H1 (cell line): Measurements from ENCODE around the gene APELA. TPM values are rescaled to one million over a fixed set of nuclear protein-coding genes. Genes with fewer than 3 reads are reported as not detected.
A peak's percentile ranks its signal among the peaks of the same experiment; 100 is the strongest.

ENCODE experiments used
- CTCF ChIA-PET: fragments of 300-600 bp; sonication (Branson Sonifier 250); formaldehyde crosslinking; loops from one replicate; lab custom pipeline; 2021; ENCODE audit not compliant: partially characterized antibody; lab: Charles Lee
- POLR2A ChIA-PET: fragments of 300-600 bp; sonication (Branson Sonifier 250); formaldehyde crosslinking; loops from one replicate; lab custom pipeline; 2021; ENCODE audit warnings: inconsistent platforms; ENCODE audit not compliant: partially characterized antibody; lab: Charles Lee
- DNase-seq, 2 experiments: peaks; one replicate each; pipeline versions ENCODE4 v3.0.0 to v3.0.0-alpha.2; 2010 to 2022; ENCODE audit warnings: low spot score in 2 of 2, low read depth in 1 of 2, mixed read lengths in 1 of 2
- FAIRE-seq: peaks from 2 replicates; lab custom pipeline; 2011; peaks lifted over from hg19 to GRCh38; lab: Jason Lieb, UNC
- H2AFZ ChIP-seq: 2 replicates; pipeline ENCODE4 v1.8.1; 2012; ENCODE audit warnings: low read length, inconsistent platforms
- H2AK5ac ChIP-seq: 2 replicates; pipeline ENCODE4 v1.6.1; 2013; ENCODE audit warnings: low read depth, low read length
- H2BK120ac ChIP-seq: replicated peaks from 2 replicates; pipeline ENCODE3; 2013; ENCODE audit warnings: low read depth, low read length, inconsistent platforms
- H2BK12ac ChIP-seq: 2 replicates; pipeline ENCODE4 v1.6.1; 2013; ENCODE audit warnings: low read depth, low read length
- H2BK15ac ChIP-seq: 2 replicates; pipeline ENCODE4 v1.6.1; 2013; ENCODE audit warnings: low read length
- H2BK20ac ChIP-seq: 2 replicates; pipeline ENCODE4 v1.6.1; 2013; ENCODE audit warnings: low read length
- H2BK5ac ChIP-seq: 2 replicates; pipeline ENCODE4 v1.6.1; 2013; ENCODE audit warnings: low read depth, low read length
- H3K14ac ChIP-seq: 2 replicates; pipeline ENCODE4 v1.6.1; 2013; ENCODE audit warnings: inconsistent platforms; ENCODE audit not compliant: insufficient read length
- H3K18ac ChIP-seq: 2 replicates; pipeline ENCODE4 v1.6.1; 2013; ENCODE audit warnings: low read length; ENCODE audit errors: extremely low read depth
- H3K23ac ChIP-seq: 2 replicates; pipeline ENCODE4 v1.6.1; 2013; ENCODE audit warnings: inconsistent platforms; ENCODE audit not compliant: insufficient read length
- H3K23me2 ChIP-seq: 2 replicates; pipeline ENCODE4 v1.6.1; 2013; ENCODE audit warnings: low read depth, low read length
- H3K27ac ChIP-seq: 2 replicates; pipeline ENCODE4 v1.6.1; 2011; ENCODE audit warnings: low read depth, low read length, inconsistent platforms
- H3K27me3 ChIP-seq, 4 experiments: replicated peaks in 1 of 4; 1 replicate in 1 of 4; 2 replicates in 3 of 4; pipeline versions ENCODE4 v1.6.1 to v1.8.1; 2011 to 2013; ENCODE audit warnings: low read length in 3 of 4, mild to moderate bottlenecking in 3 of 4, inconsistent platforms in 2 of 4, mixed read lengths in 2 of 4, moderate library complexity in 1 of 4; ENCODE audit not compliant: control insufficient read depth in 3 of 4, insufficient read depth in 3 of 4; ENCODE audit errors: extremely low read depth in 1 of 4
- H3K36me3 ChIP-seq, 4 experiments: 2 replicates each; pipeline versions ENCODE4 v1.6.1 to v1.8.1; 2011 to 2013; ENCODE audit warnings: mild to moderate bottlenecking in 4 of 4, low read length in 3 of 4, moderate library complexity in 2 of 4, control low read depth in 1 of 4, inconsistent platforms in 1 of 4; ENCODE audit not compliant: insufficient read depth in 4 of 4, control insufficient read depth in 2 of 4
- H3K4ac ChIP-seq: replicated peaks from 2 replicates; pipeline ENCODE3; 2013; ENCODE audit warnings: low read length, low read depth, mixed read lengths, inconsistent platforms; ENCODE audit not compliant: insufficient read length
- H3K4me1 ChIP-seq, 4 experiments: replicated peaks in 1 of 4; 1 replicate in 1 of 4; 2 replicates in 3 of 4; pipeline versions ENCODE4 v1.6.1 to v1.8.1; 2011 to 2013; ENCODE audit warnings: low read length in 3 of 4, inconsistent platforms in 2 of 4, mixed read lengths in 1 of 4; ENCODE audit not compliant: insufficient read depth in 4 of 4, control insufficient read depth in 3 of 4
- H3K4me2 ChIP-seq, 2 experiments: 2 replicates each; pipeline versions ENCODE4 v1.6.1 to v1.8.1; 2011 to 2013; ENCODE audit warnings: low read depth in 2 of 2, low read length in 2 of 2, control low read depth in 1 of 2, inconsistent platforms in 1 of 2, mild to moderate bottlenecking in 1 of 2; ENCODE audit not compliant: insufficient read depth in 1 of 2
- H3K4me3 ChIP-seq, 4 experiments: fragments of 200-600, 300-600 bp in 1 of 4; sonication (generic), shearing (Covaris generic), sonication (Bioruptor Twin) in 1 of 4; 2 replicates each; pipeline versions ENCODE4 v1.5.1 to v1.8.1; 2011 to 2016; ENCODE audit warnings: low read length in 4 of 4, low read depth in 3 of 4, control low read depth in 2 of 4, inconsistent platforms in 2 of 4, mild to moderate bottlenecking in 2 of 4, mixed read lengths in 1 of 4, moderate library complexity in 1 of 4; ENCODE audit not compliant: insufficient read depth in 2 of 4; ENCODE audit errors: extremely low read depth in 1 of 4
- H3K56ac ChIP-seq: replicated peaks from 2 replicates; pipeline ENCODE3; 2013; ENCODE audit warnings: low read depth, mild to moderate bottlenecking, mixed read lengths, low read length, inconsistent platforms; ENCODE audit not compliant: insufficient read length
- H3K79me1 ChIP-seq: 2 replicates; pipeline ENCODE4 v1.6.1; 2013; ENCODE audit warnings: low read depth, low read length, control low read depth
- H3K79me2 ChIP-seq, 2 experiments: 2 replicates each; pipeline versions ENCODE4 v1.6.1 to v1.8.1; 2012 to 2013; ENCODE audit warnings: low read length in 2 of 2, mild to moderate bottlenecking in 2 of 2, inconsistent platforms in 1 of 2; ENCODE audit not compliant: insufficient read depth in 2 of 2, control insufficient read depth in 1 of 2
- H3K9ac ChIP-seq, 4 experiments: replicated peaks in 1 of 4; 1 replicate in 1 of 4; 2 replicates in 3 of 4; pipeline versions ENCODE4 v1.6.1 to v1.8.1; 2011 to 2013; ENCODE audit warnings: low read depth in 3 of 4, low read length in 3 of 4, control low read depth in 2 of 4, mild to moderate bottlenecking in 2 of 4, moderate library complexity in 2 of 4, inconsistent platforms in 1 of 4; ENCODE audit errors: extremely low read depth in 1 of 4
- H3K9me3 ChIP-seq, 2 experiments: 2 replicates each; pipeline versions ENCODE4 v1.6.1 to v1.8.1; 2012 to 2013; ENCODE audit warnings: mild to moderate bottlenecking in 2 of 2, moderate library complexity in 2 of 2, control low read depth in 1 of 2, inconsistent platforms in 1 of 2, low read depth in 1 of 2, low read length in 1 of 2, mixed read lengths in 1 of 2; ENCODE audit not compliant: insufficient read depth in 2 of 2
- H4K20me1 ChIP-seq, 2 experiments: replicated peaks in 1 of 2; 2 replicates each; pipeline versions ENCODE3 to v1.8.1; 2011 to 2013; ENCODE audit warnings: inconsistent platforms in 2 of 2, low read length in 2 of 2, mild to moderate bottlenecking in 1 of 2; ENCODE audit not compliant: insufficient read depth in 2 of 2, control insufficient read depth in 1 of 2
- H4K5ac ChIP-seq: 2 replicates; pipeline ENCODE4 v1.6.1; 2013; ENCODE audit warnings: low read length, low read depth, mixed read lengths, inconsistent platforms; ENCODE audit not compliant: insufficient read length
- H4K8ac ChIP-seq: 2 replicates; pipeline ENCODE4 v1.8.0; 2013; ENCODE audit warnings: mild to moderate bottlenecking, moderate library complexity, low read length, inconsistent platforms; ENCODE audit not compliant: insufficient read depth; ENCODE audit errors: extremely low read depth
- H4K91ac ChIP-seq: replicated peaks from 2 replicates; pipeline ENCODE3; 2013; ENCODE audit warnings: low read length, mixed read lengths, inconsistent platforms; ENCODE audit not compliant: insufficient read length
- RFX5 ChIP-seq: IDR thresholded peaks from 2 replicates; pipeline ENCODE4 v1.6.1; 2011; ENCODE audit warnings: low read depth, low read length, improper control_type of control experiment, borderline replicate concordance
- TAF7 ChIP-seq: optimal IDR thresholded peaks from 2 replicates; pipeline ENCODE3; 2011; ENCODE audit warnings: low read depth, mild to moderate bottlenecking, inconsistent platforms, low read length, moderate library complexity, borderline replicate concordance
- WGBS, 2 experiments: shearing (Covaris generic) in 1 of 2; methylation state at CpG; one replicate each; pipeline versions ENCODE4 v1.1.6 to v1.1.7; 2013 to 2015; ENCODE audit warnings: low lambda C conversion rate in 2 of 2, mixed read lengths in 2 of 2, inconsistent platforms in 1 of 2, low coverage in 1 of 2, missing lambda C conversion rate in 1 of 2; ENCODE audit not compliant: insufficient replicate concordance in 2 of 2, insufficient coverage in 1 of 2, insufficient read length in 1 of 2; ENCODE audit errors: extremely low coverage in 1 of 2, missing lambda C conversion rate in 1 of 2; 5-methylcytosine and 5-hydroxymethylcytosine counted together
- polyA plus RNA-seq, 7 experiments: library from polyadenylated mRNA; depleted of rRNA in 3 of 7; stranded (reverse) in 5 of 7; unstranded in 2 of 7; fragments of >200 nt in 5 of 7; fragments of 200-250 nt in 2 of 7; gene quantifications; 1 replicate in 5 of 7; 2 replicates in 1 of 7; 4 replicates in 1 of 7; pipeline versions ENCODE4 v1.2.1 to v1.2.3, GENCODE V29; 2011 to 2013; ENCODE audit warnings: missing spikeins in 2 of 7, mixed read lengths in 2 of 7
- total RNA-seq: library from RNA; stranded (reverse); fragmentation: NEBNext Ultra II Directional; extraction: Animal tissue kit (Norgen Biotek cat#: 25700); gene quantifications from 2 replicates; pipeline ENCODE4 v1.2.1, GENCODE V29; 2021

Gene APELA
- total and polyA plus RNA-seq, 2 of the 8 experiments (the other 6 are each of a cell fraction or from before 2014, with no cell fraction given) = 60.2 to 81.8 TPM

DNA sequence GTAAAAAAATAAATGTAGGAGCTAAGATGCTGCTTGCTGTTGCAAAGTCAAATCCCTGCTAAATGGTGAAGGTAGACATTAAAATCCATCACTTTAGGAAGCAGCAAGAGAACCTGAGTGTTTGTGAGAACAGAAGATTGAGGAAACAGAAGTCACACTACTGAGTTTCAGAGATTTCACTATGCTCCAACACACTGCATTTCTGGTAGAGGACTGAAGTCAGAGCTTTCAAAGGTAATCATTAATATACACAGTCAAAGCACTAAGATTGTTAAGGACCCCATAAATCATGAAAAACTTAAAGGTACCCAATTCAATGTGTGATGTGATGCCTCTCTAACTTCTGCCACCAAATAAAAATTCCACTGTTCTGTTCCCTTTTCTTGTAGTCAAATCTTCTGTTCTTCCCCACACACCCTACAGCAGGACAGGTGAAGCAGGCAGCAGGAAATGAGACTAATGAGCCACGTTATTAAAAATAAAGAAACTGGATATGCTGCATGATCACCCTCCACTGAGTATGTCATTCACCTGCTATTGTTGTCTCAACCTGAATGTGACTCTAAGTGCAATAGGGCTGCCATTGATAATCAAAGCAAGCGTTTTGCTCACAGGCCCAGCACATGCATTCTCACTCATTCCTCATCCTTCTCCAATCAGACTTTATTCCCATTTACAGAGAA, 28.9 kb upstream of the APELA start:
- whole genome bisulfite sequencing, 2 experiments = 71% methylated on average over 2 of the region's 2 CpGs; no CpG with 5 or more reads in 1 of the 2 experiments
- H3K27ac ChIP-seq = no peak overlapping the region
- no peak for FAIRE-seq
- no peak overlapping the region for H4K91ac ChIP-seq
- H3K18ac ChIP-seq = no peak overlapping the region
- no peaks in the 10 kb centered on the region for H4K20me1 ChIP-seq
- H3K4me3 ChIP-seq = no peak overlapping the region
- no peak overlapping the region for H3K4me2 ChIP-seq
- H3K23me2 ChIP-seq = no peaks in the 10 kb centered on the region; the same call in 1 of the 2 replicates
- ChIA-PET POLR2A (interaction anchor here (1.8 kb wide), 1 partner anchor 19 kb away, joined by 3 read pairs; no protein-coding TSS in a partner anchor), CTCF (interaction anchor here (0.7 to 1.0 kb wide), 3 partner anchors 21 to 87 kb away, joined by 3 to 4 read pairs (median 3); no protein-coding TSS in a partner anchor)
- no peak overlapping the region for H2BK120ac ChIP-seq
- H3K27me3 ChIP-seq = no peaks in the 10 kb centered on the region
- no peak overlapping the region for H4K8ac ChIP-seq
- no peak overlapping the region for H3K4ac ChIP-seq
- H4K5ac ChIP-seq = no peak overlapping the region
- H3K79me2 ChIP-seq = no peaks in the 10 kb centered on the region
- no peak overlapping the region for H2BK15ac ChIP-seq
- no peak overlapping the region for H3K9ac ChIP-seq
- no peak overlapping the region for H2AFZ ChIP-seq
- H2AK5ac ChIP-seq = no peak overlapping the region
- no peak overlapping the region for H2BK12ac ChIP-seq
- no peaks in the 10 kb centered on the region for H3K36me3 ChIP-seq
- DNase-seq = no peak
- H3K4me1 ChIP-seq = peaks cover 0 to 2% (median 0%) of the 10 kb centered on the region in 4 experiments; a peak in 2 of 7 replicates
- H2BK20ac ChIP-seq = no peak overlapping the region
- no peak overlapping the region for H3K56ac ChIP-seq
- no peak overlapping the region for H3K14ac ChIP-seq
- H3K79me1 ChIP-seq = no peaks in the 10 kb centered on the region
- no peak overlapping the region for H3K23ac ChIP-seq
- TF ChIP-seq TAF7 = peak; percentile 53
- no peak for TF ChIP-seq RFX5
- H3K9me3 ChIP-seq = no peaks in the 10 kb centered on the region
- no peak overlapping the region for H2BK5ac ChIP-seq
